ENCODE measurements around the gene FER. TPM values are rescaled to one million over a fixed set of nuclear protein-coding genes. Genes with fewer than 3 reads are reported as not detected.
A peak's percentile ranks its signal among the peaks of the same experiment; 100 is the strongest.

The FER gene
- total RNA-seq, 1 experiment from 2014 or later = 18.0 TPM

GRCh38 chr5:108813673-108814072 lies 66.0 kb downstream of the FER start:
- H3K36me3 Mint-ChIP-seq (ENCODE audit: insufficient read depth in 1 of 3, low read depth in 3 of 3) = peaks cover 4 to 9% (median 6%) of the 10 kb centered on the region in 3 experiments; a peak in 4 of 7 replicates
- H3K27ac Mint-ChIP-seq = peak overlapping the region; percentile 4 to 69 (median 24); a peak in 5 of 7 replicates
- peaks cover 14 to 15% of the 10 kb centered on the region in 2 experiments for H3K4me1 Mint-ChIP-seq

More at GRCh38 chr5:108813673-108814072, 66.0 kb downstream of the FER start:
- Histone ChIP-seq H4K20me1 (ENCODE audit: control insufficient read depth, insufficient read depth, insufficient read length) (no peaks in the 10 kb centered on the region), H3K4ac (ENCODE audit: low read depth, low read length) (no peak overlapping the region), H3K9ac (ENCODE audit: extremely low read depth, insufficient read length, low read length) (no peak overlapping the region), H3K56ac (ENCODE audit: insufficient read length, low read depth, low read length) (no peak overlapping the region), H3K14ac (ENCODE audit: insufficient read depth, low read length) (no peak overlapping the region), H3K27me3 (ENCODE audit: insufficient read depth, low read length) (no peaks in the 10 kb centered on the region), H3K27ac (ENCODE audit: insufficient read length, low read depth, low read length) (no peak overlapping the region), H2AK5ac (ENCODE audit: insufficient read length, low read length) (no peak overlapping the region), H4K8ac (replicated peaks; ENCODE audit: insufficient read length, low read depth, low read length) (no peak overlapping the region), H2BK5ac (ENCODE audit: insufficient read length, low read length) (no peak overlapping the region), H2BK15ac (ENCODE audit: low read depth, low read length) (no peak overlapping the region), H2AFZ (ENCODE audit: low read length) (no peak overlapping the region), H2BK20ac (ENCODE audit: low read depth, low read length, poor library complexity, severe bottlenecking) (no peak overlapping the region), H3K4me2 (ENCODE audit: insufficient read depth, insufficient read length, low read length) (no peak overlapping the region), H3K9me3 (ENCODE audit: control insufficient read depth, low read depth, low read length) (no peaks in the 10 kb centered on the region), H3T11ph (ENCODE audit: low read length) (no peak overlapping the region), H3K23ac (ENCODE audit: insufficient read length, low read depth, low read length) (no peak overlapping the region), H4K5ac (ENCODE audit: insufficient read length, low read depth, low read length) (no peak overlapping the region), H3K18ac (ENCODE audit: insufficient read length, low read depth, low read length) (no peak overlapping the region), H3K4me1 (ENCODE audit: insufficient read depth, low read length) (no peaks in the 10 kb centered on the region), H3K79me2 (ENCODE audit: insufficient read depth, low read length) (no peaks in the 10 kb centered on the region), H2BK120ac (ENCODE audit: low read depth, low read length, poor library complexity, severe bottlenecking) (no peak overlapping the region), H4K91ac (ENCODE audit: insufficient read length, low read depth, low read length) (no peak overlapping the region), H2BK12ac (ENCODE audit: insufficient read length, low read depth, low read length) (no peak overlapping the region), H3K79me1 (ENCODE audit: insufficient read depth, low read depth, low read length, poor library complexity, severe bottlenecking) (no peaks in the 10 kb centered on the region), H3K23me2 (ENCODE audit: insufficient read length, low read depth, low read length, poor library complexity, severe bottlenecking) (no peaks in the 10 kb centered on the region)
- H3K27me3 Mint-ChIP-seq (ENCODE audit: low read depth) = no peaks in the 10 kb centered on the region
- H3K4me3 Mint-ChIP-seq = no peak overlapping the region
- peaks cover 0 to 11% of the 10 kb centered on the region in 2 experiments; a peak in 3 of 5 replicates for H3K9me3 Mint-ChIP-seq
- no CpG with 5 or more reads among the region's 3 CpGs for WGBS (ENCODE audit: extremely low coverage, insufficient read length, low lambda C conversion rate)
- DNase-seq = no peak
- TF ChIP-seq, protein P1, sequence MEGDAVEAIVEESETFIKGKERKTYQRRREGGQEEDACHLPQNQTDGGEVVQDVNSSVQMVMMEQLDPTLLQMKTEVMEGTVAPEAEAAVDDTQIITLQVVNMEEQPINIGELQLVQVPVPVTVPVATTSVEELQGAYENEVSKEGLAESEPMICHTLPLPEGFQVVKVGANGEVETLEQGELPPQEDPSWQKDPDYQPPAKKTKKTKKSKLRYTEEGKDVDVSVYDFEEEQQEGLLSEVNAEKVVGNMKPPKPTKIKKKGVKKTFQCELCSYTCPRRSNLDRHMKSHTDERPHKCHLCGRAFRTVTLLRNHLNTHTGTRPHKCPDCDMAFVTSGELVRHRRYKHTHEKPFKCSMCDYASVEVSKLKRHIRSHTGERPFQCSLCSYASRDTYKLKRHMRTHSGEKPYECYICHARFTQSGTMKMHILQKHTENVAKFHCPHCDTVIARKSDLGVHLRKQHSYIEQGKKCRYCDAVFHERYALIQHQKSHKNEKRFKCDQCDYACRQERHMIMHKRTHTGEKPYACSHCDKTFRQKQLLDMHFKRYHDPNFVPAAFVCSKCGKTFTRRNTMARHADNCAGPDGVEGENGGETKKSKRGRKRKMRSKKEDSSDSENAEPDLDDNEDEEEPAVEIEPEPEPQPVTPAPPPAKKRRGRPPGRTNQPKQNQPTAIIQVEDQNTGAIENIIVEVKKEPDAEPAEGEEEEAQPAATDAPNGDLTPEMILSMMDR (conservative IDR thresholded peaks at IDR 0.05) = no peak
